Astrocyte of the spinal cord (primary cell): ENCODE data around the gene AIFM2.

Source experiments
- DNase-seq: peaks from one replicate; pipeline ENCODE4 v3.0.0; 2011; ENCODE audit warnings: low read depth, low spot score
- H3K4me3 ChIP-seq: 2 replicates; pipeline ENCODE4 v1.5.1; 2011; ENCODE audit warnings: low read depth, mild to moderate bottlenecking, low read length, moderate library complexity
- in situ Hi-C: cut with HindIII; loops from 2 replicates; pipeline ENCODE4 v1.10.0; 2017; ENCODE audit warnings: low sequenced_read_pairs
- TF ChIP-seq, protein P1 (sequence below): IDR thresholded peaks from 2 replicates; pipeline ENCODE4 v1.5.1; 2012; ENCODE audit warnings: low read depth, mild to moderate bottlenecking, low read length, inconsistent platforms

Gene AIFM2

GRCh38 chr10:70146489-70147258 lies 14.0 kb upstream of the AIFM2 start, which contains the start of gene TYSND1:
TSS of gene TYSND1 (minus strand) at chr10:70146700. CDS start at chr10:70146586, 114 bp downstream.
- DNase-seq, result peak; percentile 98
- in situ Hi-C loops, result no loop called here
- TF ChIP-seq, protein P1, sequence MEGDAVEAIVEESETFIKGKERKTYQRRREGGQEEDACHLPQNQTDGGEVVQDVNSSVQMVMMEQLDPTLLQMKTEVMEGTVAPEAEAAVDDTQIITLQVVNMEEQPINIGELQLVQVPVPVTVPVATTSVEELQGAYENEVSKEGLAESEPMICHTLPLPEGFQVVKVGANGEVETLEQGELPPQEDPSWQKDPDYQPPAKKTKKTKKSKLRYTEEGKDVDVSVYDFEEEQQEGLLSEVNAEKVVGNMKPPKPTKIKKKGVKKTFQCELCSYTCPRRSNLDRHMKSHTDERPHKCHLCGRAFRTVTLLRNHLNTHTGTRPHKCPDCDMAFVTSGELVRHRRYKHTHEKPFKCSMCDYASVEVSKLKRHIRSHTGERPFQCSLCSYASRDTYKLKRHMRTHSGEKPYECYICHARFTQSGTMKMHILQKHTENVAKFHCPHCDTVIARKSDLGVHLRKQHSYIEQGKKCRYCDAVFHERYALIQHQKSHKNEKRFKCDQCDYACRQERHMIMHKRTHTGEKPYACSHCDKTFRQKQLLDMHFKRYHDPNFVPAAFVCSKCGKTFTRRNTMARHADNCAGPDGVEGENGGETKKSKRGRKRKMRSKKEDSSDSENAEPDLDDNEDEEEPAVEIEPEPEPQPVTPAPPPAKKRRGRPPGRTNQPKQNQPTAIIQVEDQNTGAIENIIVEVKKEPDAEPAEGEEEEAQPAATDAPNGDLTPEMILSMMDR, result peak; percentile 84
- H3K4me3 ChIP-seq, result peak within 1 kb of the TSS; percentile 51

DNA sequence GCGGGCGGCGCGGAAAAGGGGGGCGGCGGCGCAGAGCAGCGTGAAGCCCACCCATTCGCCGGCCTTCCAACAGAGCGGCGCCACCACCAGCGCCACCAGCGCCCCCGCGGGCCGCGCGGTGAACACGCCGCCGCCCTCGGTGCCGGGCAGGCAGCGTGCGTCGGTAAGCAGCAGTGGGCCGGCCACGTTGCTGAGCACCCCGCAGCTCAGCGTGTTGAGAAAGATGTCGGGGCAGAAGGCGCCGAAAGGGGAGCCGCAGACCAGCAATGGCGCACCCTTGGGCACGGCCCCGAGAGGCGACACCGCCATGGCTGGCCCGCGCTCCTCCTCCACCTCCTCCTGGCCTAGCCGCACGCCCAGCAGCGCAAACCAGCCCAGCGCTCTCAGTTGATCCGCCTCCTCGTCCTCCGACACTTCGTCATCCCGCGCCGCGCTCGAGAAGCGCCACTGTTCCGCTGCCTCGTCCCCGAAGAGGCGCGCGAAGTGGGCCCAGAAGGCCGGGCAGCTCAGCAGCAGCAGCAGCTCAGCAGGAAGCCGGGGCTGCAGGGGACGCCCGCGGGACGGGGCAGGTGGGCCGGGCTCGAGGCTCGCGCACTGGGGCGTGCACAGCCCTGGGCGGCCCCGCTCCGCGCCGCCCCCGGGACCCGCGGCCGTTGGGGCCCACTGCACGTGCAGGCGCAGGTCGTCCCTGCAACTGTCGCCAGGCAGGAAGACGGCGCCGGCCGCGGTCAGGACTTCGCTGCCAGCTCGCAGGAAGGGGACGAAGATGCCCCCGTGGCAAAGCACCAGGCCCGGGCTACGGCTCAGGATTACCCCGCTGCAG lies 13.3 kb upstream of the AIFM2 start:
- DNase-seq, result peak; percentile 56
- in situ Hi-C loops, result no loop called here
- H3K4me3 ChIP-seq, result peak overlapping the region; percentile 51
- TF ChIP-seq, protein P1, result peak; percentile 40

GRCh38 chr10:70145166-70145665 lies 12.6 kb upstream of the AIFM2 start:
- in situ Hi-C loops, result no loop called here
- DNase-seq, result no peak
- H3K4me3 ChIP-seq, result peak overlapping the region; percentile 51
- TF ChIP-seq, protein P1, result no peak

DNA sequence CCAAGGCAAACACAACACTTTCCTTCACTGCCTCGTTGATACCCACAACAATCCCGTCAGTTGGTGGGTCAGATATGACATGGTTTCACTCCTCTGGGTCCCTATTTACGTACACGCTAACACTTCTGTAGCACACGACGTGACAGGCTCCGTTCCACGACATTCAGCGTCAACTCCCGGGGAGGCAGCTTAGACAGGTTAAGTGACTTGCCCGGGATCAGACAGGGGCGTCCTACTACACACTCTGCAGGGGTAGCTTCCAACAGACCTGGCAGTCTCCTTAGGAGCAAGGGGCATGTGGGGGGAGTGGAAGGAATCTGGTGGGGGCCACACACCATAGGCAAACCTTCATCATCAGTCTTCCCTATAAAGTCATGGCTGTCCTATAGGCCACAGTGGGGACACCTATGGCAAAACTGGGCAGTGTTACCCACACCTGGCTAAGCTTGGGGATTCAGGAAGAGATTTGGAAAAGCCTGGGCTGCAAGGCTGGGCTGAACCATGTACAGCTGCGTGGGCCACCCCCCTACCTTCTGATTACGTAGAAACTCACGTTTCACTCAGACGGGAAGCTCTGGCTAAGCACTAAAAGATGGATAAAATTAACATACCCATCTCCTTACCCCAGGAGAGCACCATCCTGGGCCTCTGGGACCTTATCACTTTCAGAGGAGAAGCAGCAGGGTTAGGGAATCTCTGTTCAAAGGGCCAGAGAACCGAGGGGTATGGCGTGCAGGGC lies 11.9 kb upstream of the AIFM2 start:
- DNase-seq, result no peak
- TF ChIP-seq, protein P1, result no peak
- H3K4me3 ChIP-seq, result peak overlapping the region; percentile 51
- in situ Hi-C loops, result no loop called here

GRCh38 chr10:70142555-70142954 lies 9.9 kb upstream of the AIFM2 start:
- no peak overlapping the region for H3K4me3 ChIP-seq
- TF ChIP-seq, protein P1, result no peak
- DNase-seq, result no peak
- in situ Hi-C loops, result no loop called here

GRCh38 chr10:70140297-70140696 lies 7.7 kb upstream of the AIFM2 start:
- in situ Hi-C loops, result no loop called here
- DNase-seq, result no peak
- no peak overlapping the region for H3K4me3 ChIP-seq
- TF ChIP-seq, protein P1, result no peak
